WTC11 (cell line): ENCODE measurements around the gene EGFR. TPM values are rescaled to one million over a fixed set of nuclear protein-coding genes. Genes with fewer than 3 reads are reported as not detected.

Source experiments
- ATAC-seq: fragments of 200-7000 bp; cut with Tn5 transposase; 2 replicates; pipeline ENCODE4 v1.10.0; 2021; ENCODE audit warnings: mild to moderate bottlenecking, moderate library complexity
- CTCF ChIA-PET: fragments of 300-600 bp; sonication (Branson Sonifier 250); formaldehyde crosslinking; loops from one replicate; lab custom pipeline; 2021; ENCODE audit warnings: antibody characterized with exemption; lab: Charles Lee
- POLR2A ChIA-PET: fragments of 350-600 bp; sonication (Branson Sonifier 250); formaldehyde crosslinking; loops from one replicate; lab custom pipeline; 2021; ENCODE audit warnings: antibody characterized with exemption; lab: Charles Lee
- DNase-seq: peaks from one replicate; pipeline ENCODE4 v3.0.0; 2021; ENCODE audit warnings: low spot score
- H3K27ac Mint-ChIP-seq: 2 replicates; pipeline ENCODE4 v1.8.0; 2021; ENCODE audit warnings: mixed read lengths
- H3K27me3 Mint-ChIP-seq: 2 replicates; pipeline ENCODE4 v1.8.0; 2021; ENCODE audit warnings: low read depth, mild to moderate bottlenecking, moderate library complexity, mixed read lengths
- H3K36me3 Mint-ChIP-seq: 2 replicates; pipeline ENCODE4 v1.8.0; 2021; ENCODE audit warnings: mixed read lengths
- H3K4me1 Mint-ChIP-seq: 2 replicates; pipeline ENCODE4 v1.8.0; 2022; ENCODE audit warnings: mixed read lengths
- H3K4me3 Mint-ChIP-seq: 2 replicates; pipeline ENCODE4 v1.8.0; 2021; ENCODE audit warnings: mild to moderate bottlenecking, moderate library complexity, mixed read lengths
- H3K9me3 Mint-ChIP-seq: 2 replicates; pipeline ENCODE4 v1.8.0; 2021; ENCODE audit warnings: mixed read lengths
- ATF3 ChIP-seq: sonication (generic); formaldehyde crosslinking; conservative IDR thresholded peaks from 2 replicates; pipeline ENCODE4 v1.8.1; 2022; ENCODE audit warnings: mild to moderate bottlenecking, missing genetic modification reagents
- CREM ChIP-seq: sonication (generic); formaldehyde crosslinking; IDR thresholded peaks from 2 replicates; pipeline ENCODE4 v1.8.1; 2022; ENCODE audit warnings: mild to moderate bottlenecking, missing genetic modification reagents, moderate library complexity
- EMX1 ChIP-seq: fragments of 250-450 bp; sonication (Bioruptor Pico); IDR thresholded peaks from 2 replicates; pipeline ENCODE4 v1.8.0; 2021; ENCODE audit warnings: mild to moderate bottlenecking
- ERG ChIP-seq: fragments of 250-450 bp; sonication (Bioruptor Pico); IDR thresholded peaks from 2 replicates; pipeline ENCODE4 v1.8.0; 2021; ENCODE audit warnings: mild to moderate bottlenecking
- ETV6 ChIP-seq: sonication (generic); formaldehyde crosslinking; IDR thresholded peaks from 2 replicates; pipeline ENCODE4 v1.8.1; 2022; ENCODE audit warnings: mild to moderate bottlenecking, missing genetic modification reagents
- FOXK1 ChIP-seq: sonication (generic); formaldehyde crosslinking; IDR thresholded peaks from 2 replicates; pipeline ENCODE4 v1.8.0; 2022; ENCODE audit warnings: mild to moderate bottlenecking, moderate library complexity, missing genetic modification reagents
- JAZF1 ChIP-seq: fragments of 250-450 bp; sonication (Bioruptor Pico); IDR thresholded peaks from 2 replicates; pipeline ENCODE4 v1.9.0; 2021; ENCODE audit warnings: moderate library complexity, mild to moderate bottlenecking, inconsistent platforms
- JUN ChIP-seq: sonication (generic); formaldehyde crosslinking; IDR thresholded peaks from 2 replicates; pipeline ENCODE4 v1.8.0; 2023; ENCODE audit warnings: mild to moderate bottlenecking, missing genetic modification reagents
- MXD4 ChIP-seq: fragments of 250-450 bp; sonication (Bioruptor Pico); IDR thresholded peaks from 2 replicates; pipeline ENCODE4 v1.8.0; 2021; ENCODE audit warnings: mild to moderate bottlenecking, moderate library complexity, borderline replicate concordance
- MYBL2 ChIP-seq: sonication (generic); formaldehyde crosslinking; IDR thresholded peaks from 2 replicates; pipeline ENCODE4 v1.8.1; 2023; ENCODE audit warnings: mild to moderate bottlenecking, moderate library complexity, missing genetic modification reagents
- NFE2L1 ChIP-seq: sonication (generic); formaldehyde crosslinking; IDR thresholded peaks from 2 replicates; pipeline ENCODE4 v1.8.1; 2023; ENCODE audit warnings: missing genetic modification reagents
- NR2C2 ChIP-seq: sonication (generic); formaldehyde crosslinking; IDR thresholded peaks from 2 replicates; pipeline ENCODE4 v1.8.0; 2022; ENCODE audit warnings: mild to moderate bottlenecking, missing genetic modification reagents
- PREB ChIP-seq: sonication (generic); formaldehyde crosslinking; IDR thresholded peaks from 2 replicates; pipeline ENCODE4 v1.8.1; 2022; ENCODE audit warnings: mild to moderate bottlenecking, missing genetic modification reagents, moderate library complexity, borderline replicate concordance
- SMAD3 ChIP-seq: sonication (generic); formaldehyde crosslinking; IDR thresholded peaks from 2 replicates; pipeline ENCODE4 v1.8.0; 2022; ENCODE audit warnings: missing genetic modification reagents, mild to moderate bottlenecking, borderline replicate concordance
- STAT6 ChIP-seq: sonication (generic); formaldehyde crosslinking; conservative IDR thresholded peaks from 2 replicates; pipeline ENCODE4 v1.8.1; 2023; ENCODE audit warnings: mild to moderate bottlenecking, low read depth, missing genetic modification reagents, moderate library complexity
- ZBTB43 ChIP-seq: sonication (generic); formaldehyde crosslinking; IDR thresholded peaks from 2 replicates; pipeline ENCODE4 v1.8.1; 2023; ENCODE audit warnings: mild to moderate bottlenecking, missing genetic modification reagents
- ZNF263 ChIP-seq: sonication (generic); formaldehyde crosslinking; IDR thresholded peaks from 2 replicates; pipeline ENCODE4 v1.8.1; 2022; ENCODE audit warnings: low read depth, mild to moderate bottlenecking, moderate library complexity, missing genetic modification reagents
- ZNF317 ChIP-seq: sonication (generic); formaldehyde crosslinking; IDR thresholded peaks from 2 replicates; pipeline ENCODE4 v1.8.1; 2023; ENCODE audit warnings: low read depth, mild to moderate bottlenecking, moderate library complexity, missing genetic modification reagents, borderline replicate concordance
- ZNF532 ChIP-seq: fragments of 250-450 bp; sonication (Bioruptor Pico); IDR thresholded peaks from 2 replicates; pipeline ENCODE4 v1.9.0; 2021; ENCODE audit warnings: mild to moderate bottlenecking, borderline replicate concordance
- total RNA-seq: library from RNA; stranded (reverse); gene quantifications from 3 replicates; pipeline ENCODE4 v1.2.3, GENCODE V29; 2021

The EGFR gene
- total RNA-seq, 1 experiment from 2014 or later, result 5.9 TPM

GRCh38 chr7:55054758-55055157, 35.9 kb downstream of the EGFR start:
- no peak for TF ChIP-seq EMX1 (CRISPR knock-in tag)
- TF ChIP-seq ERG (CRISPR knock-in tag), result no peak
- no peak for TF ChIP-seq ATF3
- TF ChIP-seq ZBTB43, result no peak
- no peak for TF ChIP-seq SMAD3 (CRISPR knock-in tag)
- TF ChIP-seq ZNF317 (CRISPR knock-in tag), result no peak
- no peak for TF ChIP-seq ETV6 (CRISPR knock-in tag)
- TF ChIP-seq MYBL2 (CRISPR knock-in tag), result no peak
- TF ChIP-seq JAZF1 (CRISPR knock-in tag), result no peak
- no peak for TF ChIP-seq PREB (CRISPR knock-in tag)
- TF ChIP-seq CREM (CRISPR knock-in tag), result no peak
- TF ChIP-seq NR2C2 (CRISPR knock-in tag), result no peak
- no peak for TF ChIP-seq MXD4 (CRISPR knock-in tag)
- no peak for TF ChIP-seq ZNF532 (CRISPR knock-in tag)
- TF ChIP-seq JUN (CRISPR knock-in tag), result no peak
- no peak for TF ChIP-seq FOXK1 (CRISPR knock-in tag)
- no peak for TF ChIP-seq STAT6 (CRISPR knock-in tag)
- TF ChIP-seq ZNF263 (CRISPR knock-in tag), result no peak
- no peak for TF ChIP-seq NFE2L1 (CRISPR knock-in tag)
- POLR2A ChIA-PET, result no interaction called here
- no peak for DNase-seq
- Mint-ChIP-seq H3K4me1 (peaks cover 4% of the 10 kb centered on the region; the same call in 1 of the 2 replicates), H3K9me3 (peaks cover 5% of the 10 kb centered on the region), H3K36me3 (no peaks in the 10 kb centered on the region), H3K27ac (no peak overlapping the region), H3K4me3 (no peak overlapping the region), H3K27me3 (no peaks in the 10 kb centered on the region; the same call in 1 of the 2 replicates)
- ATAC-seq, result no peak
- CTCF ChIA-PET, result interaction anchor here (1.0 kb wide), 1 partner anchor 200 kb away, joined by 3 read pairs; no protein-coding TSS in a partner anchor
